ENCODE results near the gene TCEAL6. TPM values are rescaled to one million over a fixed set of nuclear protein-coding genes. Genes with fewer than 3 reads are reported as not detected.
A peak's percentile ranks its signal among the peaks of the same experiment; 100 is the strongest.
"Not testable (repeated sequence)": the region's sequence is repeated elsewhere in the genome, so short reads cannot be mapped to it uniquely, and the experiment has no call there.

The TCEAL6 gene
- total RNA-seq, result not detected

DNA sequence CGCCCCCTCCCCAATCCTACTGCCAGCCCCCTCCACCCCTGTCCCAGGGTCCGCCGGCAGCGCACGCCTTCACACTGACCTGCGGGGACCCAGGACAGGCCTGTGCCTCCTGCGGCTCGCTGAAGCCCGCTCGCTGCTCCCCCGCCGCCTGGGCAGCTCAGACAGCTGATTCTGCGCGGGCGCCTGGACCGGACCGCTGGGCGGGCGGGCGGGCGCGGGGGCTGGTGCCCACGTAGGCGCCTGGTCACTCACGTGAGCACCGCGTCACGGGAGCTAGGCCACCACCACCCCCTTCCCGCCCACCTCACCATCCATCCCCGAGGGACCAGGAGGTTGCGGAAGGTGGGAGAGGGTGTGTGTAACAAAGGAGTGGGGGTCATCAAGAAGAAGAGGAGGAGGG lies at the start of gene TCEAL6:
TSS of gene TCEAL6 (minus strand) at position 208 of the 400 bp plus-strand sequence.
- not testable (repeated sequence) for DNase-seq (ENCODE audit: low spot score in 2 of 2); H3K36me3 Mint-ChIP-seq; H3K27ac Mint-ChIP-seq; H3K9me3 Mint-ChIP-seq; ATAC-seq

DNA sequence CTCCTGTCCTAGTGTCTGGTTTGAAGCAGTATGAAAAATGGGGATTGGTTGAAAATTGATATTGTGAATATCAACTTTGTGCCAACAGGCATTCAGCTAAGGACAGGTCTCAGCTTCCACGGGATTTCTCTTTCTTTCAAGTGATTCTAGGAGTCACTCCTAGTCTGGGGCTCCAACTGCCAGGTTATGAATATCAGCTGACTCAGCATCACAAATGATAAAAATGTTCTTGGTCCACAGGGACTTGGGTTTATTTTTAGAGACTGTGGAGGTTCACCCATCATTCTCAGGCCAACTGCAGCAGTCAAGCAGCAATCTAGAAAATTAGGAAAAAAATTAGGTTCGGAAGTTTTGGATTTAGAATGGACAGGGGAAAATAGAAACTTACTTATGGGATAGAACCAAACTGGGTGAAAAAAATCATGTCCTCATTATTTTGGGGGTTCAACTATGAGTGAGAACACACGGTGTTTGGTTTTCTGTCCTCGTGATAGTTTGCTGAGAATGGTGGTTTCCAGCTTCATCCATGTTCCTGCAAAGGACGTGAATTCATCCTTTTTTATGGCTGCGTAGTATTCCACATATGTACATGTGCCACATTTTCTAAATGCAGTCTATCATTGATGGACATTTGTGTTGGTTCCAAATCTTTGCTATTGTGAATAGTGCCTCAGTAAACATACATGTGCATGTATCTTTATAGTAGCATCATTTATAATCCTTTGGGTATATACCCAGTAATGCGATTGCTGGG lies 43.9 kb upstream of the TCEAL6 start:
- Mint-ChIP-seq H3K9me3 (peaks cover 5 to 12% of the 10 kb centered on the region in 2 donors), H3K36me3 (no peaks in the 10 kb centered on the region), H3K27ac (no peak overlapping the region)
- no peak for DNase-seq (ENCODE audit: low spot score in 2 of 2)
- ATAC-seq, result no peak

DNA sequence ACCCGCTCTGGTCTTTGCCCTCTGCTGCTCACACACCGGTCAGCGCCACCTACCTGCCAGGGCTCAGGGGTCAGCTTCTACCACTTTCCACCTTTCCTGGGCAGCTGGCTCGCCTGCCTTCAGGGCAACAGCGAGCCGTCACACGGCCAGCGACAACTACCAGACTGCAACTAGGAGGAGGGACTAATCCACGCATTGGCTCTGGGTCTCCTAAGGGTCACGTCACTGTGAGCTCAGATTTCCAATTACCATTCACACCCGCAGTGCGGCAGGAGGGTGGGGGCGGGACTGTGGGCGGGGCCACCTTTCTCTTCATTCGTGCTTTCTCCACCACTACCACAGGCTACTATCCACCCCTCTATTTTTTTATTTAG lies 13.5 kb upstream of the TCEAL6 start, which contains the start of gene BEX5:
TSS of gene BEX5 (minus strand) at position 172 of the 374 bp plus-strand sequence. CDS start 1,712 bp downstream, outside the sequence.
- H3K27ac Mint-ChIP-seq, result peak within 1 kb of the TSS; percentile 91 to 95
- ATAC-seq (peak; percentile 97 to 99), DNase-seq (ENCODE audit: low spot score in 2 of 2) (peak; percentile 35 to 58)
- no peaks in the 10 kb centered on the region for H3K36me3 Mint-ChIP-seq
- H3K9me3 Mint-ChIP-seq, result no peaks in the 10 kb centered on the region

DNA sequence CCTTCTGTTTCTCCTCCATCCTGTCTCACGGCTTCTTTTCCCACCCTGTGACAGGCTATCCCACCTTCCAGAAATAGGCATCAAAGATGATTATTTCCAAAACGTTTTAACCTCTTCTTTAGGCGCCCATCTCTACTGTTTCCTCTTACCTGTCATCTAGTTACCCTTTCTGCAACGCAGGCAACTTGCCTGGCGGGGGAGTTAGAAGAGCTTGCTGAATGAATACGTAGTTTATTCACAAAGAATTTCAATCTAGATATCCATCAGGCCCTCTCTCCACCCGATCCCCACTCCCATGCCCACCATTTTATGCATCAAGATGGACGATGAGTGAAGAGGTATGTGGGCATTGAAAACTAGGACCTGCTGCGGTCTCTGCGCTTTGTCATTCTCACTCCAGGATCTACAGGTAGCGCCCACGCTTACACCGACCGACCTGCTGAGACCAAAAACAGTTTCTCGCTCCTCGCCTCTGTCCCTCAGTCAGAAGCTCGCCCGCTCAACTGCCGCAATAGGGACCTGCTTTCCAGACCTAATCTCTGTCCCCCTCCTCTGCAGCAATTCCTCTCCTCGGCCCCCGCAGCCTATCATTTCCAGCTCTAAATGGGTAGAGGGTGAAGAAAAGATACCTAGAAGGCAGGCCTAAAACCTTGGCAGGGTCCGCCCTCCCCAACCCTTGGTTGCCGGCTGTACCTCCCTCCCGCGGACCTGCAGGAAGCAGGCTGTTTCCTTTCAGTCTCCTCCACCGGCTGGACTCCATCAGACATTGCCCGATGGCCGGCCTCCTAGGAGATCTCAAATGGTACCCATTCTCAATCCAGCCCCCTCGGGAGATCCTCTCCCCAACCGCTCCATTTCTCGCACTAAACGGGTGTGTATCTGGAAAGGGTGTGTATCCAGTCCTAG lies 12.9 kb upstream of the TCEAL6 start:
- peak; percentile 59 to 66 for ATAC-seq
- Mint-ChIP-seq H3K9me3 (no peaks in the 10 kb centered on the region), H3K27ac (peak overlapping the region; percentile 91 to 95), H3K36me3 (no peaks in the 10 kb centered on the region)
- peak; percentile 7 to 54 for DNase-seq (ENCODE audit: low spot score in 2 of 2)

DNA sequence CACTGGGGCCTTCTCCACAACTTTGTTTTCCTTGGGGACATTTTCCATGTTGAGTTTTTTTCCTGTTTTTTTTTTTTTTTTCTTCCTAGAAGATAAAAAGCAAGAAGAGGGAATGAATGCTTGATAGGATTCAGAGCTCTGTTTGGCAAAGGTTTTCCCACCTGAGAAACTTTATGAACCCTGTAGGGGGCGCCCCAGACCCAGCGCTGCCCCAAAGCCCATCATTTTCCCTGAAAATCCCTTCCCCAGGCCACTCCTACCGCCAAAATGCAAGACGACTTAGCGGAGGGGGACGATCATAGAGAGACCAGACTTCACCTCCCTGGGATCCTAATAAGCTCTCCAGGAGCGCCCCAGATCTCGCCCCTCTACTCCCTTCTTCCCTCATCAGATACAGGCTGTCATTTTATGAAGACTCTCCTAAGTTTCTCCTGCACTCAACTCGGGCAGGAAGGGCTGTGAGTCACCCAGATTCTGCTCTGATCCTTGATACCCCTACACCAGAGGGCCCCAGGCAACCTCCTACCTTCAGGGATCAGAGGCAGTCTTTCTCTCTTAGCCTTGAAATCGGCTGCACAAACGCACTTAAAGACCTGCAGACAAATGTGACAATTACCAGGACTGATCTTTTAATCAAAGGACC lies 12.1 kb upstream of the TCEAL6 start:
- peak overlapping the region in 1 of 2 donors; percentile 91 for H3K27ac Mint-ChIP-seq
- H3K9me3 Mint-ChIP-seq, result no peaks in the 10 kb centered on the region
- DNase-seq (ENCODE audit: low spot score in 2 of 2), result peak in 1 of 2 donors; percentile 5
- peak in 1 of 2 donors; percentile 10 for ATAC-seq
- no peaks in the 10 kb centered on the region for H3K36me3 Mint-ChIP-seq

DNA sequence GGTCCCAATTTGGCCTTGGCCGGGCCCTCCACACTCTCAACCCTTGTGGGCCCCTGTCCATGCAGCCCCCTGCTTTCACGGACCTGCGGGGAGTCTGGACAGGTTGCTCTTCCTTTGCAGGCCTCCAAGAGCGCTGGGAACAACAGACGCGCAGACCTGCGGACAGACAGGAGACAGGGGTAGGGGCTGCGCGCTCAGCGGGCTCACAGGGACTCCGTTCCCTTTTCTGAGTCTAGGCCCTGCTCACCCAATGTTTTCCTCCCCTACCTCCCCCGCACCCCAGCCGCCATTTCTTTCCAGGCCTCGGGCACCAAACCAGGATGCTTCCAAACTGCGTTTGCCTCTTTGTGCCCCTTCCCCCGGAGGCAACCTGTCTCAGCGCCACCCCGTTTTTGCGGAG lies 650 bp downstream of the TCEAL6 start:
- H3K27ac Mint-ChIP-seq, H3K9me3 Mint-ChIP-seq, ATAC-seq: not testable (repeated sequence)

DNA sequence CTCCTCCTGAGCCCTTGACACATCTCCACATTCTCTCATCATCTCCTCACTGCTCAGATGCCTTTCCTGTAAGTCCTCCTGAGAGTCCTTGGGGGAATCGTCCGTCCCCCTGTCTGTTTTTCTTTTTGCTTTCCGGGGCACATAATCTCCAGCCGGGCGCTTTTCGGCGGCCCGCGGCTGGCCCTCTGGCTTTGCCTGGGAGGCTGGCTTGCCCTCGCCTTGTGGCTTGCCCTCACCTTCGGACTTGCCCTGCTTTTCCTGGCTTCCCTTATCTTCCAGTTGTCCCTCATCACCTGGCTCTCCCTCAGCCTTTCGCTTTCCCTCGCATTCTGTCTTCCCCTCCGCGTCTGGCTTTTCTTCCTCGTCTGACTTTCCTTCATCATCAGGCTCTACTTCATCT lies 1.4 kb downstream of the TCEAL6 start:
- ATAC-seq; H3K36me3 Mint-ChIP-seq; H3K27ac Mint-ChIP-seq; DNase-seq (ENCODE audit: low spot score in 2 of 2); H3K9me3 Mint-ChIP-seq: not testable (repeated sequence)

More for the DNA sequence above, 650 bp downstream of the TCEAL6 start:
- not testable (repeated sequence) for H3K36me3 Mint-ChIP-seq; DNase-seq (ENCODE audit: low spot score in 2 of 2)

DNA sequence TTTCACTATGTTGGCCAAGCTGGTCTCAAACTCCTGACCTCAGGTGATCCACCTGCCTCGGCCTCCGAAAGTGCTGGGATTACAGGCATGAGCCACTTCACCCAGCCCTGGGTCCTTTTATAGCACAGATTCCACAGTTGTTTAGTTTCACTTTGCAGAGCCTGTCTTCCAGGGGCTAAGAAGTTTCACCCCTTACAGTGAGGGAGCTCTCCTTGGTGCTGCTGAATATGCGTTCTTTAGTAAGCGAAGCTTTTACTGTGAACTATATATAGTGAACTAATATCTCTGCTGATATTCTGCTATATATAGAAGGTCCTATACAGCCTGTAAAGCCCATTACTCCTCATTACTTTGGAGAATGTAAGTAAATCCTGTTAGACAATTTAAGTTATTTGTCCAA lies 4.2 kb downstream of the TCEAL6 start:
- Mint-ChIP-seq H3K27ac (no peak overlapping the region), H3K36me3 (peaks cover 3% of the 10 kb centered on the region in 2 donors), H3K9me3 (no peaks in the 10 kb centered on the region)
- no peak for ATAC-seq
- no peak for DNase-seq (ENCODE audit: low spot score in 2 of 2)

DNA sequence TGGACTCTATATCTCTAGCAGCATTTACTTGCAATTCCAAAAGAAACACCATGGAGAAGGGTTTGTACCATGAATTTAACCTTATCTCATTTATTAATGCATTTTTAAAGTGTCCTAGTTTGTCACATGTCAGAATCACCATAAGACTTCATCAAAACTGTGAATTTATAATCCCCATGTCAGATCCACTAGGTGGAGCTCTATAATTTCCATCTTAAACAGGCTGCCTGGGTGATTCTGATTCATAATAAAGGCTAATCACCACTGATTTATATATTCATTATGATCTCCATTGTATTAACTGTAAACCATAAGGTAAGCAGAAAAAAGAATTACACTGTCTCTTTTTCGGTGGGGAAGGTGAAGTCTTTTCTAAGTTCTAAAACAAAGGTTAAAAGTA lies 12.8 kb downstream of the TCEAL6 start:
- DNase-seq (ENCODE audit: low spot score in 2 of 2) (no peak), ATAC-seq (no peak)
- no peaks in the 10 kb centered on the region for H3K36me3 Mint-ChIP-seq
- no peak overlapping the region for H3K27ac Mint-ChIP-seq
- no peaks in the 10 kb centered on the region for H3K9me3 Mint-ChIP-seq

DNA sequence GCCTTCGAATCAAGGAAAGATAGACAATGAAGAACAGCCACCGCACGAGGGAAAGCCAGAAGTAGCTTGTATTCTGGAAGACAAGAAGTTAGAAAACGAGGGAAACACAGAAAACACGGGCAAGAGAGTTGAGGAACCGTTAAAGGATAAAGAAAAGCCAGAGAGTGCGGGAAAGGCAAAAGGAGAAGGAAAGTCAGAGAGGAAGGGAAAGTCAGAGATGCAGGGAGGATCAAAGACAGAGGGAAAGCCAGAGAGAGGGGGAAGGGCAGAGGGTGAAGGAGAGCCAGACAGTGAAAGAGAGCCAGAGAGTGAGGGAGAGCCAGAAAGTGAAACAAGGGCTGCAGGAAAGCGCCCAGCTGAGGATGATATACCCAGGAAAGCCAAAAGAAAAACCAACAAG lies 15.4 kb downstream of the TCEAL6 start:
- DNase-seq (ENCODE audit: low spot score in 2 of 2), result no peak
- no peak for ATAC-seq

DNA sequence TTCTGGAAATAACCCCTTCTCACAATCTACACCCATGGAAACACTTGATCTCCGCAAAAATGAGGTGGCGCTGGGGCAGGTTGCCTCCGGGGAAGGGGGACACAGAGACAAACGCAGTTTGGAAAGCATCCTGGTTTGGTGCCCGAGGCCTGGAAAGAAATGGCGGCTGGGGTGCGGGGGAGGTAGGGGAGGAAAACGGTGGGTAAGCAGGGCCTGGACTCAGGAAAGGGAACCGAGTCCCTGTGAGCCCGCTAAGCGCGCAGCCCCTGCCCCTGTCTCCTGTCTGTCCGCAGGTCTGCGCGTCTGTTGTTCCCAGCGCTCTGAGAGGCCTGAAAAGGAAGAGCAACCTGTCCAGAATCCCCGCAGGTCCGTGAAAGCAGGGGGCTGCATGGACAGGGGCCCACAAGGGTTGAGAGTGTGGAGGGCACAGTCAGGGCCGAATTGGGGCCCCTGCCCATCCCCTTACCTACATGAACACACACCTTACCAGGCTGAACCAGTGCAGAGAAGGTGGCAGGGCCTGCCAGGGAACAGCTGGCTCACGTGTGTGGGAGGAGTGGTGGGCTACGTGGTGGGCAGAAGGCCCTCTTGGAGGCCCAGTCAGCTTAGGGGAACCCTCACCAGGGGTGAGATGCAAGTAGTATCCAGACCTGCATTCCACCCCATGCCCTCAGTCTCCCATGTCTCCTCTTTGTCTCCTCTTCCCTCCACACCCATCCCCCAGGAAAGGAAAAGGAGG lies 16.0 kb downstream of the TCEAL6 start:
- H3K27ac Mint-ChIP-seq; H3K9me3 Mint-ChIP-seq; H3K36me3 Mint-ChIP-seq; ATAC-seq; DNase-seq (ENCODE audit: low spot score in 2 of 2): not testable (repeated sequence)

More for the DNA sequence above, 15.4 kb downstream of the TCEAL6 start:
- no peaks in the 10 kb centered on the region for H3K36me3 Mint-ChIP-seq
- no peak overlapping the region for H3K27ac Mint-ChIP-seq
- H3K9me3 Mint-ChIP-seq, result no peaks in the 10 kb centered on the region

DNA sequence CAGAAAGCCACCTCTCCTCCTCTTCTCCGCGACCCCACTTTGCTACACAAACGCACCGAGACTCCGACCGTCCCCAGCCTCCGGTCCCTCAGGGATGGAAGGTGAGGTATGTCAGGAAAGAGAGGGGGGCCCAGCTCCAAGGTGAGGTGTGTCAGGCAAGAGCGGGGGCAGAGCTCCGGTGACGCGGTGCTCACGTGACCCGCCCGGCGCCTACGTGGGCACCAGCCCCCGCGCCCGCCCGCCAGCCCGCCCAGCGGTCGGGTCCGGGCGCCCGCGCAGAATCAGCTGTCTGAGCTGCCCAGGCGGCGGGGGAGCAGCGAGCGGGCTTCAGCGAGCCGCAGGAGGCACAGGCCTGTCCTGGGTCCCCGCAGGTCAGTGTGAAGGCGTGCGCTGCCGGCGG lies 16.8 kb downstream of the TCEAL6 start, which contains the start of gene TCEAL2:
TSS of gene TCEAL2 (plus strand) at position 244 of the 400 bp plus-strand sequence. CDS start 1,152 bp downstream, outside the sequence.
- not testable (repeated sequence) for H3K36me3 Mint-ChIP-seq, H3K9me3 Mint-ChIP-seq
- ATAC-seq, result peak; percentile 43 to 45
- DNase-seq (ENCODE audit: low spot score in 2 of 2), result peak in 1 of 2 donors; percentile 2
- H3K27ac Mint-ChIP-seq, result peak within 1 kb of the TSS in 1 of 2 donors; percentile 47

DNA sequence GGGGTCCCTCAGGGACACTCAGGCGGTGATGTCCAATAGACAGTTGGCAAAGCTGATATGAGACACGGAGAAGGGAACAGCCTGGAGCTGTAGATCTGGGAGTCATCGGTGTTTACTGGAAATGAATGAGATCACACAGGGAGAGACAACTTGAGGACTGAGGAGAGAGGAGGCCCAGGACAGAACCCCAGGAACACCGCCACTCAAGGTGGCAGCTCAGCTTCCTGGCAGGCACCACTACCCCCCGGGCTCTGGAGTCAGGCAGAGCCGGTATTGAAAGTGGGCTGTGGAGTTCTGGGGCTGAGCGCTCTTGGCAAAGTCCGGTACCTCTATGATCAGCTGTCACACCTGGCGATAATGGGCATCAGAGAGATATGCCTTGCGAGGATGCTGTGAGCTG lies 17.3 kb downstream of the TCEAL6 start:
- H3K27ac Mint-ChIP-seq, result peak overlapping the region in 1 of 2 donors; percentile 47
- H3K36me3 Mint-ChIP-seq; DNase-seq (ENCODE audit: low spot score in 2 of 2); H3K9me3 Mint-ChIP-seq; ATAC-seq: not testable (repeated sequence)

DNA sequence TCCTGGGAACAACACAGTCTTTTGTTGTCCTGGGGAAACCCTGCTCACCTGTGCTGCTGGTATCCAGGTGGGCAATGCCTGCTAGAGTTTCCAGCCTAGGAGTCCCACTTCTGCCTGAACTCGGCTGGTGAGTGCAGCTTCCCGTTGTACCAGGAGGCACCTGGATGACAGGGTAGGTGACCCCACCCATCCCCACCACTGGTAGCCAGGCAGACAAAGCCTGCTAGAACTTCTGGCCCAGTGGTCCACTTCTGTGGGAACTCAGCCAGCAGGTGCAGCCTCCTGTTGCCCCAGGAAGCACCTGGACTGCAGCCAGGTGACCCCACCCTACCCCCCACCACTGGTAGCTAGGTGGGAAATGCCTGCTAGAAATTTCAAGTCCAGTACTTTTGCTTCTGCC lies 26.5 kb downstream of the TCEAL6 start:
- H3K9me3 Mint-ChIP-seq, result no peaks in the 10 kb centered on the region
- ATAC-seq (no peak), DNase-seq (ENCODE audit: low spot score in 2 of 2) (no peak)
- peaks cover 0 to 9% of the 10 kb centered on the region in 2 donors for H3K36me3 Mint-ChIP-seq
- H3K27ac Mint-ChIP-seq, result no peak overlapping the region

DNA sequence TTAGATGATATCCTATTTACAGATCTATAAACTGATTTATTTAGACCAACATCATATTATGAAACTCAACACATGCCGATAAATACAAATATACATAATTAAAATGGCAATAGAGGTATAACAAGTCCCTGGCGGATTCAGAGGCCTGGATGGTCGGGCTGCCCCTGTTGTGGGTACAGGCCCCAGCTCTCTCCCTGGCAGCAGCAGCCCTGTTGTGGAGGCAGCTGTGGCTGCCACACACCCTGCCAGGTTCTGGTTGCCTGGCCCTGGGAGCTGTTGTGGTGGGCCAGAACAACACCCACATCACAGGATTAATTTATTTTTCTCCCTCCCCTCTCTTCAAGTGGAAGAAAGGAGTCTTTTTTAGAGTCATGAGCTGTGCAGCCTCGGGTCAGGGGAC lies 28.9 kb downstream of the TCEAL6 start:
- Mint-ChIP-seq H3K27ac (no peak overlapping the region), H3K9me3 (no peaks in the 10 kb centered on the region), H3K36me3 (peaks cover 0 to 9% of the 10 kb centered on the region in 2 donors)
- ATAC-seq, result no peak
- DNase-seq (ENCODE audit: low spot score in 2 of 2), result no peak
